GM10266 (cell line): Measurements from ENCODE around the gene AKAP7.

Experiments used
- DNase-seq: peaks from one replicate; pipeline ENCODE4 v3.0.0; 2012; ENCODE audit errors: extremely low spot score
- TF ChIP-seq, protein P1 (sequence below): IDR thresholded peaks from 2 replicates; pipeline ENCODE4 v1.5.1; 2012; ENCODE audit warnings: mild to moderate bottlenecking, low read depth; ENCODE audit not compliant: control insufficient read depth, insufficient read depth; ENCODE audit errors: missing control alignments

Gene AKAP7

DNA sequence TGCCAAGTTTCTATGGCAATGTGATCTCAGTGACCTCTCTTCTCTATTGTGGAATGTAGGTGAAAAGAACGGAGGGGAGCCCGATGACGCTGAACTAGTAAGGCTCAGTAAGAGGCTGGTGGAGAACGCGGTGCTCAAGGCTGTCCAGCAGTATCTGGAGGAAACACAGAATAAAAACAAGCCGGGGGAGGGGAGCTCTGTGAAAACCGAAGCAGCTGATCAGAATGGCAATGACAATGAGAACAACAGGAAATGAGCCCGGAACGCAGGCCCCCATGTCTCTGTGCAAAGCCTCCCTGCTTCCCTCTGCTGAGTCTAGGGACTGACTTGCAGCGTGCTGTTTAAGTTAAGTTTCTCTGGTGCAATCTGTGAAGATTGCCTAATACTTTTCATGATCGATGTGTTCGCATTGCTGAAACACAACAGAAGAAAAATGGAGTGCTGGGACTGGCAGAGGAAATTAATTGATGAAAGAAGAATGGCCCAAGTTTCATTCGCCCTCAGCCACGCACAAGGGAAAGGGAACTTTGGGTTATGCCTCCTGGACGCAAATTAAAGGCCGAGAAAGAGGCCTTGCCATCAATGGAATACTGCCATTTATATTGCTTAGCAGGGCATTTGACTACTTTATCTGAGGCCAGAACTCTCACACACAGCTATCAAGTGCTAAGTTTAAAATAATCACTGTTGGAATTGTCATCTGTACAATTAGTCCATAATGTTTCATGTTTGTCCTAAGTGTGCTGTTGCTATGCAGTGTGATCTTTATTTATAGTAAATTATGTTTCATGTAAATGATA is 146.4 kb downstream of the AKAP7 start:
- DNase-seq, result no peak
- TF ChIP-seq, protein P1, sequence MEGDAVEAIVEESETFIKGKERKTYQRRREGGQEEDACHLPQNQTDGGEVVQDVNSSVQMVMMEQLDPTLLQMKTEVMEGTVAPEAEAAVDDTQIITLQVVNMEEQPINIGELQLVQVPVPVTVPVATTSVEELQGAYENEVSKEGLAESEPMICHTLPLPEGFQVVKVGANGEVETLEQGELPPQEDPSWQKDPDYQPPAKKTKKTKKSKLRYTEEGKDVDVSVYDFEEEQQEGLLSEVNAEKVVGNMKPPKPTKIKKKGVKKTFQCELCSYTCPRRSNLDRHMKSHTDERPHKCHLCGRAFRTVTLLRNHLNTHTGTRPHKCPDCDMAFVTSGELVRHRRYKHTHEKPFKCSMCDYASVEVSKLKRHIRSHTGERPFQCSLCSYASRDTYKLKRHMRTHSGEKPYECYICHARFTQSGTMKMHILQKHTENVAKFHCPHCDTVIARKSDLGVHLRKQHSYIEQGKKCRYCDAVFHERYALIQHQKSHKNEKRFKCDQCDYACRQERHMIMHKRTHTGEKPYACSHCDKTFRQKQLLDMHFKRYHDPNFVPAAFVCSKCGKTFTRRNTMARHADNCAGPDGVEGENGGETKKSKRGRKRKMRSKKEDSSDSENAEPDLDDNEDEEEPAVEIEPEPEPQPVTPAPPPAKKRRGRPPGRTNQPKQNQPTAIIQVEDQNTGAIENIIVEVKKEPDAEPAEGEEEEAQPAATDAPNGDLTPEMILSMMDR, result no peak

DNA sequence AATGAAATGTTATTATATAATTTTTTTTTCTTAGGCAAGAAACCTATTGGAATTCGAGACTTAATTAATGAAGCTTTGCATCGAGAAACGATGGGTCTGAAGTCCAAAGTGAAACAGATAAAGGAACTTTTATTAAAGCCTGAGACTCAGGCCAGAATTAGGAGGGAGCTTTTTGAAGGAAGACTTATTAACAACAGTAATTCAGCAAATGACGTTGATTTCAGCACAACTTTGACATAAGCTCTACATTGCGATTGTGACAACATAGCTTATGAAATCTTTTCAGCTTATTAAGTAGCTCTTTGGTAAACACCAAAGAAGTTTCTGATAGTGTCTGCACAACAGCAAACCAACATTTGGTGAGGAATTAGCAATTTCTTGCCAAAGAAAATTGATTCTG is 147.1 kb downstream of the AKAP7 start:
- TF ChIP-seq, protein P1, result no peak
- DNase-seq, result no peak

DNA sequence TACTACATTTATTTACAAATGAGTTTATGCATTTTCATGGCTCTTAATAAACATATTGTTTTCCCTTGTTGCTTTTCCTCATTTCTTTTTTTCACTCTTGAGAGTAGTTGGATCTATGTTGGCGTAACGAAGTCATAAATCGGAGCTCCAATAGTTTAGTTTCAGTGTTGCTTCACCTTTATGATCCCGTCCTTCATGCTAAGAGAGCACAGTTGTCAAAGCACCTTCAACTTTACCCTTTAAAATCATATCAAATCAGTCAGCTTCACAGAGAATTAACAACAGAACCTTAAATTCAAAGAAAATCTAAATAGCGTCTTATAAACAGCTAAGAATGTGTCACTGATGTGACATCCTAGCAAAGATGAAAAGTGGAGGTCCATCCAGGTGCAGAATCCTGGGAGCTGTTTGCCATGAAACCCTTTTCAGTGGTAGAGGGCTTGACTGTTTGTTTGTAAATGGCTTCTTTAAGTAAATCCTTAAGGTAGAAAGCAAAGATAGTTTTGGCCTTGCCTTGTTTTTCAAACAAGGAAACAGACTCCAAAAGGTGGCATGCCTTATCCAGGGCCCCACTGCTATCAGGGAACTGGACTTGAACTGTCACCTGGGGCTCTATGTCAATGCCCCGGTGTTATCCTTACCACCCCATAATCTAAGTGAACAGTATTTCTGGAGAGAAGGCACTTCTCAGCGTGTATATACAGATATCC is 148.4 kb downstream of the AKAP7 start:
- TF ChIP-seq, protein P1, result no peak
- no peak for DNase-seq

DNA sequence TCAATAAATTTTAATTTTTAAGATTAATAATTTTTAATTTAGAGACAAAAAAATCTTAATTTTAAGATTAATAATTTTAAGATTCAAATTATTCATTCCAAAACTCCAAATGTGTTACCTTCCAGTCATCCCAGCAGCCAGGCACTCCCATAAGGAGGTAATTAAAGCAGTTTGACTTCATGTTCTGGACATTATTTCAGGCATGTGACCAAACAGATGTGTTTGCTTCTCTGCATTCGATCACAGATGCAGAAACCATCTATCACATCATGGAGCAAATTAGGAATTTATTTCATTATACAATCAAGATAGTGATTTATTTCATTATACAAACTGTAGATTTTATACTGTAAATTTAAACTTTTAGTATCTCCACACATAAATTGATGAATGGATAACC is 150.3 kb downstream of the AKAP7 start:
- TF ChIP-seq, protein P1, result no peak
- DNase-seq, result no peak

DNA sequence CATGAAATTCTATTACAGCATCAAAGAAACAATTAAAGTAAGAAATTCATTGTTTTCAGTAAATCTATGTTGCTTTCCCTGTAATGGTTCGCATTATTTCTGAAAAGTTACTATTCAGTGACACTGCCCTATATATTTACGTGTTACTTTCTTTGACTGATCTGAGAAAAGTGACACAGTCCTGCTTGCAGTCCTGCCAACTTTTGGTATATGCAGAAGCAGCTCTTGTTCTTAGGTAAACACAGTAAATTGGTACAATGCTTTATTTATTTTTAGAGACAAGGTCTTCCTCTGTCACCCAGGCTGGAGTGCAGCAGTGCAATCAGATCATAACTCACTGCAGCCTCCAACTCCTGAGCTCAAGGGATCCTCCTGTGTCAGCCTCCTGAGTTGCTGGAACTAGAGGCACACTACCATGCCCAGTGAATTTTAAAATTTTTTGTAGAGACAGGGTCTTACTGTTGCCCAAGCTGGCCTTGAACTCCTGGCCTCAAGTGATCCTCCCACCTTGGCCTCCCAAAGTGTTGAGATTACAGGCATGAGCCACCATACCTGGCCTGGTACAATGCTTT is 151.3 kb downstream of the AKAP7 start:
- DNase-seq, result no peak
- TF ChIP-seq, protein P1, result no peak

DNA sequence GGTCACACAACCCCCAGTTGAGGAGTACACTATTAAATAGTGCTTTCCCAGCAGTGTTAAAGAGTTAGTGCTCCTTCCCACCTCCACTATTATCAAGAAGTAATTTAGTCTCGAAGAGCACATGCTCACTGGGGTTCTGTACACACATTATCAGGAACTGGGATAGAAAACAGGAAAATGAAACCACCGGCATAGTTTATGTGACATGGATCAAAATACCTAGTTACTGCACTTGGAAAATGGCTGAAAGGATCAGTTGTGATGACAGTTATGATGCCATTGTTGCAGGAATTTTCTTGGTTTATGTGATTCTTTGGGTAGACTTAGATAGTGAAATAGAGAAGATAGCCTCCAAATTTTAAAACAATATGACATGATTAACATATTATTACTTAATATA is 152.9 kb downstream of the AKAP7 start:
- DNase-seq, result no peak
- TF ChIP-seq, protein P1, result no peak

DNA sequence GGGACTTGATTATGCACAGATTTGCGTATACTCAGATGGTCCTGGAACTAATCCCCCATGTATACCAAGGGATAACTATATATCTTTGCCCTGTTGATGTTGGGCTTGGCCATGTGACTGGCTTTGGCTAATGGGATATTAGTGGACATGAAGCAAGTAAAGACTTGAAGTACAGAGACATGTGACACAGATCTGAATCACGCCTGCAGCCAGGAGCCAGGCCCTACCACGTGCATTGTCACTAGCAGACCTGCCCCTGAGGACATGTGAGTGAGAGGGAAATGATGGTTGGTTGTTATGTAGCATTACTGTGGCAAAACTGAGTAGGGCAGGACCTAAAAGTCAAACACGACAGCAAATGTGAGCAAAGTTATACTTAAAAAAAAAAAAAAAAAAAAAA is 155.7 kb downstream of the AKAP7 start:
- TF ChIP-seq, protein P1, result no peak
- DNase-seq, result no peak
